DOHH2 (cell line): ENCODE measurements around the gene NUMB.

Experiments used
- EZH2phosphoT487 ChIP-seq: fragments of 200-600 bp; sonication (generic); IDR thresholded peaks from 2 replicates; pipeline ENCODE4 v1.6.1; 2017; ENCODE audit warnings: borderline replicate concordance, mild to moderate bottlenecking, antibody characterized with exemption, low read length, moderate library complexity, mixed read lengths
- TF ChIP-seq, protein P1 (sequence below): fragments of 200-600 bp; sonication (generic); IDR thresholded peaks from one replicate; pipeline ENCODE4 v1.5.1; 2014; ENCODE audit warnings: antibody characterized with exemption, mild to moderate bottlenecking, low read depth, low read length; ENCODE audit not compliant: poor library complexity, severe bottlenecking

DNA sequence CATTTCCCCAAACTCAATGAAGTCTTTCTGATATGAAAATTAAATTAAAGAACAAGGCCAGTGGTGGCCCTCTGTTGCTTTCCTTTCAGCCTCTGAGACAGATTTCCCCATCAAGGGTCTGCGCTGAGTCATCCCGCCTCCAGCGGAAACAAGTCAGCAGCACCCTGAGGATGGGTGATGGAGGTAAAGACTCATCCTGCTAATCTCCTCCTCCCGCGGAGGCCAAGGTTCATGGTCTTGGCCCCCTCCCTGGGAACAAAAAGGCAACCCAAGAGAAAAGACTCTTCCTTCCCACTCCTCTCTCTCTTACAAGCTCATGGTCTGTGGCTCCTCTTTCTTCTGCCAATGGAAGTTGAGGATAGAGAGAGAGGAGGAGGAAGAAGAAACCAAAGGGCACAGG lies 9.0 kb upstream of the NUMB start:
- TF ChIP-seq, protein P1, sequence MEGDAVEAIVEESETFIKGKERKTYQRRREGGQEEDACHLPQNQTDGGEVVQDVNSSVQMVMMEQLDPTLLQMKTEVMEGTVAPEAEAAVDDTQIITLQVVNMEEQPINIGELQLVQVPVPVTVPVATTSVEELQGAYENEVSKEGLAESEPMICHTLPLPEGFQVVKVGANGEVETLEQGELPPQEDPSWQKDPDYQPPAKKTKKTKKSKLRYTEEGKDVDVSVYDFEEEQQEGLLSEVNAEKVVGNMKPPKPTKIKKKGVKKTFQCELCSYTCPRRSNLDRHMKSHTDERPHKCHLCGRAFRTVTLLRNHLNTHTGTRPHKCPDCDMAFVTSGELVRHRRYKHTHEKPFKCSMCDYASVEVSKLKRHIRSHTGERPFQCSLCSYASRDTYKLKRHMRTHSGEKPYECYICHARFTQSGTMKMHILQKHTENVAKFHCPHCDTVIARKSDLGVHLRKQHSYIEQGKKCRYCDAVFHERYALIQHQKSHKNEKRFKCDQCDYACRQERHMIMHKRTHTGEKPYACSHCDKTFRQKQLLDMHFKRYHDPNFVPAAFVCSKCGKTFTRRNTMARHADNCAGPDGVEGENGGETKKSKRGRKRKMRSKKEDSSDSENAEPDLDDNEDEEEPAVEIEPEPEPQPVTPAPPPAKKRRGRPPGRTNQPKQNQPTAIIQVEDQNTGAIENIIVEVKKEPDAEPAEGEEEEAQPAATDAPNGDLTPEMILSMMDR, result no peak
- TF ChIP-seq EZH2phosphoT487, result no peak
